NCI-H345 treated with DMSO at 0.1 percent for 48 hours (cell line): ENCODE measurements around the gene EXOC8.

Source experiments
- DNase-seq: peaks from one replicate; lab custom pipeline; 2025; ENCODE audit not compliant: unreplicated experiment; lab: John Stamatoyannopoulos, UW

The EXOC8 gene

DNA sequence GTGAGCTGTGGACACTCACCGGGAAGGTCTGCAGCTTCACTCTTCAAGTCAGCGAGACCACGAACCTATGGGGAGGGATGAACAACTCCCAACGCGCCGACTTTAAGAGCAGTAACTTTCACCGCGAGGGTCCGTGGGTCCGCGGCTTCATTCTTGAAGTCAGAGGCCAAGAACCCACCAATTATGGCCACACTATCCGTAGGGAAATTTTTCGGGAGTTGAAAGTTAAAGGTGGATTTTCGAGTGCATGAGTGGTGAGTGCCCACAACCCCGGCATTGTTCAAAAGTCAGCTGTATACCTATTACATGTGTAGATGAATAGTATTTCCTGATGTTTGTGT is 19.7 kb downstream of the EXOC8 start:
- no peak for DNase-seq

DNA sequence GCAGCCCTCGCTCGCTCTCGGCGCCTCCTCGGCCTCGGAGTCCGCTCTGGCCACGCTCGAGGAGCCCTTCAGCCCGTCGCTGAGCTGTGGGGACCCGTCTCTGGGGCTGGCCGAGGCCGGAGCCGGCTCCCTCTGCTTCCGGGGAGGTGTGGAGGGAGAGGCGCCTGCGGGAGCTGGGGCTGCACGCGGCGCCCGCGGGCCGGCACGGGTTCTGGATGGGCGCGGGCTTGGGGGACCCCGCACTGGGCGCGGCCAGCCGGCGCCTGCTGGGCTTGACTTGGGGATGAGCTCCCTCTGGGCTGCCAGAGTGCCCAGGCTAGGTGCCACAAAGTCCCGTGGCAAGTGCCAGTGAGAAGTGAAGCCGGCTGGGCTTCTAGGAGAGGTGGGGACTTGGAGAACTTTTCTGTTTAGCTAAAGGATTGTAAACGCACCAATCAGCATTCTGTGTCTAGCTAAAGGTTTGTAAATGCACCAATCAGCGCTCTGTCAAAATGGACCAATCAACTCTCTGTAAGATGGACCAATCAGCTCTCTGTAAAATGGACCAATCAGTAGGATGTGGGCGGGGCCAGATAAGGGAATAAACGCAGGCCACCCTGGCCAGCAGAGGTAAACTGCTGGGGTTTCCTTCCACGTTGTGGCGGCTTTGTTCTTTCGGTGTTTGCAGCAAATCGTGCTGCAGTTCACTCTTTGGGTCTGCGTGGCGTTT is 20.2 kb downstream of the EXOC8 start:
- no peak for DNase-seq

DNA sequence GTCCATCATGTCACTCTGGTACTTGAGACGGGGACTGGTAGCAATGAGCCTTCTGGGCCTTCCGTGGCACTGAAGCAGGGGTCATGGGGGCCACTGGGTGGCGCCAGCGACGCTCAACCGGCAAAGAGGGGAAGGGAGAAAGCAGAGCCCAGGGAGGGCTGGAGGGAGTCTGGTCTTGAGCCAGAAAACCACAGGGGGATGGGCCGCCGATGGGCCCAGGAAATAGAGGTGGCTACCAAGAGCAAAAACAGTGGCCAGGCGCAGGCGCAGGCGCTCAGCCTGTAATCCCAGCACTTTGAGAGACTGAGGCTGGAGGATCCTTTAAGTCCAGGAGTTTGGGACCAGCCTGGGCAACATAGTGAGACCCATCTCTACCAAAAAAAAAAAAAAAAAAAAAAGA is 21.8 kb downstream of the EXOC8 start:
- no peak for DNase-seq

DNA sequence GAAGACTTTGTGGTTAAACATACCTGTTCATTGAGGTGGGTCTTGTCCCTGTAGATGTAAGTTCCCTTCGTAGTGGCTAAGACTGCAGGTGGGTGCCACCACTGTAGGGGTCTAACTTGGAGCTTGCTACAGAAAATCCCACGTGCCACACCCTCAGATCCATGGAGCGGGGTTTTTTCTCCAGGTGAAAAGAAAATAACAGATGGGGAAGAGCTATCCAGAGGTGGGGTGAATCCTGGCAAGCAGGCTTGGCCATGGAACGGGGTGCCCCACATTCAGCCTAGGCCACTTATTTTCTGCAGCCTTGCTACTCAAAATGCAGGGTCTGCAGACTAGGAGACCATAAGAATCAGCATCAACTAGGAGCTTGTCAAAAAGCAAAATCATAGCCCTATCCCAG is 24.0 kb downstream of the EXOC8 start:
- no peak for DNase-seq

DNA sequence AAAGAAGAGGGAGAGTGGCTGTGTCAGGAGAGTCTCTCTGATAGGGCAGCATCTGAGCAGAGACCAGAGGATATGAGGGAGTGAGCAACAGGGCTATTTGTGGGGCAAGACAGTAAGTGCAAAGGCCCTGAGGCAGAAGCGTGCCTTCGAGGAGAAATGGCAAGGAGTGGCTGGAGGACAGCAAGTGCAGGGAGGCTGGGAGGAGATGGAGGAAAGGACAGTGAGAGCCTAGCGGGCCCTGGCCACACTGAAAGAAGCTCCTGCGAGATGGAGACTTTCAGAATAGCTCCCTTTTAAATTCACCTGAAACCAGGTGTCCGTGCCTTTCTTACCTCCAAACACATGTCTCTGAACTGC is 25.2 kb downstream of the EXOC8 start:
- no peak for DNase-seq

DNA sequence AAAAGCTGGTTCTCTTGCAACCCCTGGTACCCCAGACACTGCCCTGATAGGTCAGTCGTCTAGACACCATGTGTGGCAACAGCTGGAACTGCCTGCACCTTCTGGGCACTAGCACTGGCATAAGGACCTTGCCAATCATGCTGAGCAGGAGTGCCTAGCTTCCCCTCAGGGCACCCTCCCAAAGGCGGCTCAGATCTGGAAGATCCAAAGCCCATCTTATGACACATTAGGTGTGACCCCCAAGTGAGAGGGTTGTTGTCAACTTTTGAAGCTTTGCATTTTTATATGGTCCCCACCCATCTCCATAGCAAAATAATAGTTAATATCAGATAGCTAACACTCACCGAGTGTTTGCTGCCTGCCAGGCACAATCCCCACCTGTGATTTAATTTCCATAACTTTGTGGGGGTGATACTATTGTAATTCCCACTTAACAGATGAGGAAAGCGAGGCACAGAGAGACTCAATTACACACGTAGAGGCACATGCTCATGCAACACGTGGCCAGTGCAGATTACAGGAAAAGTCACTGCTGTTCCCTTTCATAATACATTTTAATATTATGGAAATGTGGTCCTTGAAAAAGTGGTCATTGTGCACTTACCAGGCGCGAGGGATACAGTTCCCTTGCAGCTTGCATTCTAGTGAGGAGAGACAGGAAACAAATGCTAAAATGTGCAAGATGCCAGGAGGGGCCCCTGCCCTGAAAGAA is 25.8 kb downstream of the EXOC8 start:
- DNase-seq = no peak

DNA sequence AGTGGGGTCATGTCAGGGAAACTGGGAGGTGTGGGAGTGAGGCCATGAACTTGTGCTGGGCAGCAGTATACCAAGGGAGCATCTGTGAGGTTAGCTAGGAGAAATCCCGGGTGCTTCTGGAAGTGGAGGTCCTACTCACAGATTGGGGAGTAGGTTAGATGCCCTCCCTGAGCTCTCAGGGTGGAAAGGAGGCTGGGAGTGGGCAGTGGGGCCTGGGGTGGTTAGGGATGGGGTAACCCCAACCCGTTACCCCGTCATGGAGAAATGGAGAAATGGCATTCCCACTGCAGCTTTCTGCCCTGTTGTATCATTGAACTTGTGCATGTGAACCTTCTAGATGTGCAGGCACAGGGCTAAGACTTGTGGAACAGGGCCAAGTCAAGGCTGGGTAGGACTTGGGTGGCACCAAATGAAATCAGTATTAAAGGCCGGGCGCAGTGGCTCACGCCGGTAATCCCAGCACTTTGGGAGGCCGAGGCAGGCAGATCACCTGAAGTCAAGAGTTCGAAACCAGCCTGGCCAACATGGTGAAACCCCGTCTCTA is 27.2 kb downstream of the EXOC8 start:
- no peak for DNase-seq

DNA sequence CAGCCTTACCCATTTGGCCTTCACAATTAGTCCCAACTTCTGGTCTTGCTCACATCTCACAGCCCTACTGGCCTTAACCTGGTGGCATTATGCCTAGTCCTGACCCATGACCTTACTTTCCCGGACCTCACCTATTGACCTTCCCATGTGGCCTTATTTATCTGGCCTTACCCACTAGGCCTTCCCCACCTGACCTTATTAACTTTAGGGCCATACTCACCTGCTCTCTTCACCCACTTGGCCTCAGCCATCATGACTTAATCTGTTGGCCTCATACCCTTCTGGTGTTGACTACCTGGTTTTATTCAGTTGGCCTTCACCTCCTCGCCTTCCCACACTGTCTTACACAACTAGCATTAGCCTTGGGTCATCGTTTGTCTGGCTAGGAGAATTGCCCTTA is 35.7 kb downstream of the EXOC8 start:
- DNase-seq = no peak

DNA sequence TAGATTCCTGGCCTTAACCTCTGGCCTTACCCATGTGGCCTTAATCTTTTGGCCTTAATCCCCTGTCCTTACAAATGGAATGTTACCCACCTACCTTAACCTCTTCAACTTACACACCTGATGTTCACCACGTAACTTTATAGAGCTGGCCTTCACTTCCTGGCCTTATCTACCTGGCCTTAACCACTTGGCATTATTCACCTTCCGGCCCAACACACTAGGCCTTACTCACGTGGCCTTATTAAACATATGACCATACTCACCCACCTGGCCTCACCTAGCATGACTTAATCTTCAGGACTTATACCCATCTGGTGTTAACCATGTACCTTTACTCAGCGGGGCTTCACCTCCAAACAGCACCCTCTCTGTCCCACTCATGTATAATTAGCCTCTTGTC is 41.7 kb downstream of the EXOC8 start:
- no peak for DNase-seq

DNA sequence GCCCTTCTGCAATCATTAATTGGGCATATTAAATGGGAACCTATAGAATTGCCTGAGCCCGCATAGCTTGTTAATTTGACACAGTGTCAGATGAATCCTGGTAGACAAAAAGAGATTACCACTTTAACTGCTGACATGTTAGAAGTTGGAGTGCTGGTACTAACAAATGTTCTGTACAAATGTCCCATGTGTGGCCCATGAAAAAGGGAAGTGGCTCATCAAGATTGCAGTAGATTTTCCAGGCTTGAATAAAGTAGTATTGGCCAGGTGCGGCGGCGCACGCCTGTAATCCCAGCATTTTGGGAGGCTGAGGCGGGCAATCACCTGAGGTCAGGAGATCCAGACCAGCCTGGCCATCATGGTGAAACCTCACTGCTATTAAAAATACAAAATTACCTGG is 51.0 kb downstream of the EXOC8 start:
- DNase-seq = no peak

DNA sequence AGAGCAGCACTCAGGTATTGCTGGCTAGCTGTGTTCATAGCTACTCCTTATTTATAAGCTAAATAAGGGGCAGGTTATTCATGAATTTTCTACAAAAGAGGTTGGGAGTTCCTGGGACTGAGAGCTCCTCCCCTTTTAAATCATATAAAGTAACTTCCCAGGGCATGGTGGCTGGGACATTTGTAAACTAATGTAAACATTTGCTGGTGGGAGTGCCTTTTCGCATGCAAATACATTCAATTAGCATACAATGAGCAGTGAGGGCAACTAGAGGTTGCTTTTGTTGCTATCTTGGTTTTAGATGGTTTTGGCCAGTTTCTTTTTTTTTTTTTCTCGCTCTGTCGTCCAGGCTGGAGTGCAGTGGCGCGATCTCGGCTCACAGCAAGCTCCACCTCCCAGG is 53.2 kb downstream of the EXOC8 start:
- no peak for DNase-seq
